ENCODE data around the gene CAMTA1.

DNA sequence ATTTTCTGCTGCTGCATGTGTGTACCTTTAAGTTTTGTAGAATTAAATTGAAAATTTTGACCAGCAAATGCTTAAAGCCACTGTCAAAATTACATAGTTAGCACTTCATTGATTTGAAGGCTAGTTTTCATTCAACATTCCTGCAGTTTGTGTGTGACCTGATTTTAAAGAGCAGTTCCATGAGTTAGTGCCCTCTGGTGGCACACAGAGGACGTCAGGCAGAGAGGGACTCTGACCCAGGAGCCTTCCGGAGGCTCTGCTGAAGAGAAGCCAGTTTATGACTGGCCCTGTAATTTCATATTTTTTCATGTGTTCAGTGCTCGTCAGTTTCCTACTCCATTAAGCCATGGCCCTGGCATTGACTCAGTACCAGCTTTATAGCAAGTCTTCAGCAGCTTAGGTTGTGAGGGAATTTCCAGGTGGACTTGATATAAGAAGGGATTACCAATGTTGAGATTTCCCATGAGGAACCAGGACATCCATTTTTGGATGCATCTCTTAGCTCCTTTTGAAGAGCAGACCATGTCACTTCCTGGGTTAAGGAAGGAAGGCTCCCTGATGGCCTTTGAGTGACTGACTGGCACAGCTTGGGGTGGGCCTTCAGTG, 104.7 kb downstream of the CAMTA1 start:
- TF ChIP-seq, protein P1, sequence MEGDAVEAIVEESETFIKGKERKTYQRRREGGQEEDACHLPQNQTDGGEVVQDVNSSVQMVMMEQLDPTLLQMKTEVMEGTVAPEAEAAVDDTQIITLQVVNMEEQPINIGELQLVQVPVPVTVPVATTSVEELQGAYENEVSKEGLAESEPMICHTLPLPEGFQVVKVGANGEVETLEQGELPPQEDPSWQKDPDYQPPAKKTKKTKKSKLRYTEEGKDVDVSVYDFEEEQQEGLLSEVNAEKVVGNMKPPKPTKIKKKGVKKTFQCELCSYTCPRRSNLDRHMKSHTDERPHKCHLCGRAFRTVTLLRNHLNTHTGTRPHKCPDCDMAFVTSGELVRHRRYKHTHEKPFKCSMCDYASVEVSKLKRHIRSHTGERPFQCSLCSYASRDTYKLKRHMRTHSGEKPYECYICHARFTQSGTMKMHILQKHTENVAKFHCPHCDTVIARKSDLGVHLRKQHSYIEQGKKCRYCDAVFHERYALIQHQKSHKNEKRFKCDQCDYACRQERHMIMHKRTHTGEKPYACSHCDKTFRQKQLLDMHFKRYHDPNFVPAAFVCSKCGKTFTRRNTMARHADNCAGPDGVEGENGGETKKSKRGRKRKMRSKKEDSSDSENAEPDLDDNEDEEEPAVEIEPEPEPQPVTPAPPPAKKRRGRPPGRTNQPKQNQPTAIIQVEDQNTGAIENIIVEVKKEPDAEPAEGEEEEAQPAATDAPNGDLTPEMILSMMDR (conservative IDR thresholded peaks at IDR 0.05; ENCODE audit: low read depth, low read length) = peak; percentile 82
- no peak for TF ChIP-seq EZH2 (IDR thresholded peaks at IDR 0.05; ENCODE audit: borderline replicate concordance, low read depth, low read length, poor library complexity, severe bottlenecking)

All from A673 (cell line).